Activated naive CD8-positive, alpha-beta T cell (primary cell): ENCODE measurements around the gene NELFCD.
"Not testable (repeated sequence)": the region's sequence is repeated elsewhere in the genome, so short reads cannot be mapped to it uniquely, and the experiment has no call there.

Experiments
- H3K27ac Mint-ChIP-seq: one replicate; pipeline ENCODE4 v1.8.0; 2021; ENCODE audit warnings: mixed read lengths
- H3K27me3 Mint-ChIP-seq: one replicate; pipeline ENCODE4 v1.8.0; 2021; ENCODE audit warnings: mixed read lengths
- H3K36me3 Mint-ChIP-seq: one replicate; pipeline ENCODE4 v1.8.0; 2021; ENCODE audit warnings: mixed read lengths
- H3K4me1 Mint-ChIP-seq: one replicate; pipeline ENCODE4 v1.8.0; 2021; ENCODE audit warnings: low read depth, mixed read lengths
- H3K4me3 Mint-ChIP-seq: one replicate; pipeline ENCODE4 v1.8.0; 2021; ENCODE audit warnings: mild to moderate bottlenecking, mixed read lengths
- H3K9me3 Mint-ChIP-seq: one replicate; pipeline ENCODE4 v1.8.0; 2021; ENCODE audit warnings: low read depth, mixed read lengths

NELFCD gene

DNA sequence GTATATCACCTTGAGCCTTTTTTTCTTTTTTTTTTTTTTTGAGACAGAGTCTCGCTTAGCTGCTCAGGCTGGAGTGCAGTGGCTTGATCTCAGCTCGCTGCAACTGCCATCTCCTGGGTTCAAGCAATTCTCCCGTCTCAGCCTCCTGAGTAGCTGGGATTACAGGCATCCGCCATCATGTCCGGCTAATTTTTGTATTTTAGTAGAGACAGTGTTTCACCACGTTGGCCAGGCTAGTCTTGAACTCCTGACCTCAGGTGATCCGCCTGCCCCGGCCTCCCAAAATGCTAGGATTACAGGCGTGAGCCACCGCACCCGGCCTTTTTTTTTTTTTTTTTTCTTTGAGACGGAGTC is 2.0 kb downstream of the NELFCD start:
- Mint-ChIP-seq H3K4me1 (peaks cover 38% of the 10 kb centered on the region), H3K4me3 (peak overlapping the region; percentile 96)
- H3K36me3 Mint-ChIP-seq, H3K27ac Mint-ChIP-seq, H3K27me3 Mint-ChIP-seq, H3K9me3 Mint-ChIP-seq: not testable (repeated sequence)

DNA sequence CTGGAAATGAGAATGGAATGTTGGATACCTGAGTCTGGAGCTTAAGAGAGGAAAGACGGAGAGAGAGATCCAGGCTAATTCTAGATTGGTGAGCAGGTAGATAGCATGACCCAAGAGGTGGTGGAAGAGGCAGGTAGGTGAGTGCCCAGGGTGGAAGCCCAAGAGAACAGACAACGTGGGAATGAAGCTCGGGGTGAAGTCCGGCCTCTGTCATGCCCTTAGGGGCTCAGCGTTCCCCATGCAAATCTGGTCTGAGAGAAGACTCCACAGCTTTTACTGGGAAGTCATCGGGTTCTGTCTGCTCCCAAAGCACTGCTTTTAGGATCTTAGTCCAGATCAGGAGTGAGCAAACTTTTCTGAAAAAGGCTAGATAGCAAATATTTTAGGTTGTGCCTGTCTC is 3.6 kb downstream of the NELFCD start:
- peak overlapping the region; percentile 65 for H3K4me3 Mint-ChIP-seq
- no peaks in the 10 kb centered on the region for H3K27me3 Mint-ChIP-seq
- peak overlapping the region; percentile 72 for H3K27ac Mint-ChIP-seq
- H3K4me1 Mint-ChIP-seq: peaks cover 38% of the 10 kb centered on the region
- H3K36me3 Mint-ChIP-seq: peaks cover 9% of the 10 kb centered on the region
- H3K9me3 Mint-ChIP-seq: no peaks in the 10 kb centered on the region

DNA sequence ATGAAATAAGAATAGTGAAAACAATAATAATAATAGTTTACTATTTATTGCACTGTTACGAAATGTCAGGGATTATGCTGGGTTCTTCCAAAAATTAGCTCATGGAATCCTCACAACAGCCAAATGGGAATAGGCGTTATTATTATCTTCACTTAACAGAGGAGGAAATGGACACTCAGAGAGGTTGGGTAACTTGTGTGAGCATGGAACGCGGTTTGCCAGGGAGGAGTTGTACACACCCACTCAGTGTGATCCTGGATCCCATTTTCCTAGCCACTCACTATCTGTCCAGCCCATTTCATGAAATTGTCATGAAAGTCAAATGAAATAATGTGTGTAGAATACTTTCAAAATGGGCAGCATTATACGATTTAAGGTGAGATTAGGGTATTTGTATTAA is 4.6 kb downstream of the NELFCD start:
- Mint-ChIP-seq H3K27me3 (no peaks in the 10 kb centered on the region), H3K36me3 (peaks cover 9% of the 10 kb centered on the region), H3K27ac (peak overlapping the region; percentile 41), H3K4me3 (no peak overlapping the region), H3K9me3 (no peaks in the 10 kb centered on the region), H3K4me1 (peaks cover 38% of the 10 kb centered on the region)

DNA sequence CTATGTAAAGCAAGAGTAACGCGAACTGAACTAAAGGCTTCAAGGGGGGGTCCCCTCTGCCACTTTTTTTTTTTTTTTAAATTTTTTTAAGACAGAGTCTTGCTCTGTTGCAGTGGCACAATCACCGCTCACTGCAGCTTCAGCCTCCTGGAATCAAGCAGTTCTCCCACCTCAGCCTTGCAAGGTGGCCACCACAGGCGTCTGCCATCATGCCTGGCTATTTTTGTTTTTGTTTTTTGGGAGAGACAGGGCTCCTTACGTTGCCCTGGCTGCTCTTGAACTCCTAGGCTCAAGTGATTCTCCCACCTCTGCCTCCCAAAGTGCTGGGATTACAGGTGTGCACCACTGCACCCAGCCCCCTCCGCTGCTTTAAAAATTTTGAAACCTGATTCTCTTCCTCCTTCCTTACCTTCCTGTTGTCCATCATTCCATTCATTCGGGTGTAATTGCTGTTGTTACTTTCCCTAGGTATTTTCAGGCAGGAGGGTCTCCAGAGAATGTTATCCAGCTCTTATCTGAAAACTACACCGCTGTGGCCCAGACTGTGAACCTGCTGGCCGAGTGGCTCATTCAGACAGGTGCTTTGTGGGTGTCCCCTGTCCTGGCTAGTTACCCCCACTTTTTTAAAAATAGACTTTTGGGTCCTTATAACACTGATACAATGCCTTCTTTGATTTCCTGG is 5.4 kb downstream of the NELFCD start:
- Mint-ChIP-seq H3K36me3 (peaks cover 9% of the 10 kb centered on the region), H3K9me3 (no peaks in the 10 kb centered on the region), H3K27me3 (no peaks in the 10 kb centered on the region), H3K4me1 (peaks cover 38% of the 10 kb centered on the region), H3K4me3 (no peak overlapping the region), H3K27ac (peak overlapping the region; percentile 16)

- Mint-ChIP-seq H3K4me1 (peaks cover 36% of the 10 kb centered on the region), H3K36me3 (peaks cover 9% of the 10 kb centered on the region), H3K27ac (no peak overlapping the region), H3K9me3 (no peaks in the 10 kb centered on the region), H3K4me3 (no peak overlapping the region), H3K27me3 (no peaks in the 10 kb centered on the region)
Measured at GRCh38 chr20:58986968-58987517, 6.0 kb downstream of the NELFCD start.

- no peak overlapping the region for H3K27ac Mint-ChIP-seq
- H3K4me1 Mint-ChIP-seq: peaks cover 28% of the 10 kb centered on the region
- peaks cover 4% of the 10 kb centered on the region for H3K36me3 Mint-ChIP-seq
- no peak overlapping the region for H3K4me3 Mint-ChIP-seq
- no peaks in the 10 kb centered on the region for H3K9me3 Mint-ChIP-seq
- no peaks in the 10 kb centered on the region for H3K27me3 Mint-ChIP-seq
Measured at GRCh38 chr20:58987790-58988564, 6.9 kb downstream of the NELFCD start.

DNA sequence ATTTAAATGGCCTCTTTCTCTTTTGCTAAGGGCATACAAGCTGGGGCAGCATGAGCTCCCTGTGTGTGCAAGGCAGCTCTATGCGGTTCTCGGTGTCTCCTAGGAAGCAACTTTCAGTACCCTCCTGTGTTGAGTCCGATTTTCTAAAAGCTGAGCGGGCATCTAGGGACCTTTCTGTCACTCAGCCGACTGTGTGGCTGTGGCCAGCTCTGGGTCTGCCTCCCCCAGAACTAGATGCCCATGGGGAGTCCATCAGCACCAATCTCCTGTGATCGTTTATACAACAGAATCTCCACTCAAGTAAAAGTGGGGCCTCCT is 7.5 kb downstream of the NELFCD start:
- no peak overlapping the region for H3K27ac Mint-ChIP-seq
- H3K9me3 Mint-ChIP-seq: no peaks in the 10 kb centered on the region
- no peaks in the 10 kb centered on the region for H3K27me3 Mint-ChIP-seq
- peaks cover 4% of the 10 kb centered on the region for H3K36me3 Mint-ChIP-seq
- H3K4me3 Mint-ChIP-seq: no peak overlapping the region
- H3K4me1 Mint-ChIP-seq: peaks cover 25% of the 10 kb centered on the region

DNA sequence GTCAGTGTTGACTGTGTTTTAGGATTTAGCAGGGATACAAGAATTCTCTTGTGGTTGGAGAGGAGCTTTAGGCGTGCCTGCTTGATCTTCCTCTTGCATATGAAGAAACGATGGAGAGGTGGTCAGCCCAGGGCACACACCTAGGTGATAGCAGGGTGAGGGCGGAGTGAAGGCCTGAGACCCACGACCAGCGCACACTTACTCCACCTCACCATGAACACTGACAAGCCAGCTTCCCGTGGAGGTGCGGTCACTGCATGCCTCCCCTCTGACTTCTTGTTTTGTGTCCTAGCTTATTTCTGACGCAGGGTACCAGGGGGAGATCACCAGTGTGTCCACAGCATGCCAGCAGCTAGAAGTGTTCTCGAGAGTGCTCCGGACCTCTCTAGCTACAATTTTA is 8.1 kb downstream of the NELFCD start:
- Mint-ChIP-seq H3K27me3 (no peaks in the 10 kb centered on the region), H3K4me3 (no peak overlapping the region), H3K4me1 (peaks cover 18% of the 10 kb centered on the region), H3K9me3 (no peaks in the 10 kb centered on the region), H3K36me3 (peaks cover 4% of the 10 kb centered on the region), H3K27ac (no peak overlapping the region)

DNA sequence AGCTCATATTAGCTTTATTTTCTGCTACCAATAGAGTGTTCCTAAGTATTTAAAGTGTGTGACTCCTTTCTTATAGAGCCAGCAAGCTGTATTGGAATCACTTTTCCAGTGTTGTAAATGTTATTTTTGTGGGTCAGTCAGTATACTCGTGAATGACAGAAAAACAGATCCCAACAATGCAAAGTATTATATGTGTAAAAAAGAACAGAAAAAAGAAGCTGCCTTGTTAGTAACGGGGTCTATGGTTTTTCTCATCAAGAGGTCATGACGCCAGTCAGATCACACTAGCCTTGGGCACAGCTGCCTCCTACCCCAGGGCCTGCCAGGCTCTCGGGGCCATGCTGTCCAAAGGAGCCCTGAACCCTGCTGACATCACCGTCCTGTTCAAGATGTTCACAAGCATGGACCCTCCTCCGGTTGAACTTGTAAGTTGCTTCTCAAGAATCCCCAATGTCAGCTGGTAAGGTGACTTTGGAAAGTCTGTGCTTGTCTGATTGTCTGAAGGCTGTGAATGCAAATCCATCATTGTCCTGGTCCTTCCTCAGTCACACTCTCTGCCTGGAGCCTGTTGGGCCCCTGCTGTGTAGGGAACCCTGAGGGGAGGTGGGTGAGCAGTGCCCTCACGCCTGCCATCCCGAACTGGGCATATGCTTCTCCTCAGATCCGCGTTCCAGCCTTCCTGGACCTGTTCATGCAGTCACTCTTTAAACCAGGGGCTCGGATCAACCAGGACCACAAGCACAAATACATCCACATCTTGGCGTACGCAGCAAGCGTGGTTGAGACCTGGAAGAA is 9.8 kb downstream of the NELFCD start:
- Mint-ChIP-seq H3K27me3 (no peaks in the 10 kb centered on the region), H3K9me3 (no peaks in the 10 kb centered on the region), H3K27ac (no peak overlapping the region), H3K4me3 (no peak overlapping the region), H3K4me1 (peaks cover 7% of the 10 kb centered on the region), H3K36me3 (peaks cover 7% of the 10 kb centered on the region)

DNA sequence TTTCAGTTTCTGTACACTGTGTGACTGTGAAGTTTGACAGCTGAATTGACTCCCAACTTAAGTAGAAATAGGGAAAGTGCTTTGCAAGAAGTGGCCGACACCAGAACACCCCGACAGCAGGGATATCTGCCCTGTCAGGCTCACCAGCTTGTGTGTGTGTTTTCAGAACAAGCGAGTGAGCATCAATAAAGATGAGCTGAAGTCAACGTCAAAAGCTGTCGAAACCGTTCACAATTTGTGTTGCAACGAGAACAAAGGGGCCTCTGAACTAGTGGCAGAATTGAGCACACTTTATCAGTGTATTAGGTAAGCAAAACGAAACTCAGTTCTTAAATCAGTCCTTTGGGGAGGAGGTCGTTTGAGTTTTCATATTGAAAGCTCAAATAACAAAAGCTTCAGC is 10.7 kb downstream of the NELFCD start:
- H3K9me3 Mint-ChIP-seq: no peaks in the 10 kb centered on the region
- no peak overlapping the region for H3K4me3 Mint-ChIP-seq
- peaks cover 3% of the 10 kb centered on the region for H3K4me1 Mint-ChIP-seq
- peaks cover 8% of the 10 kb centered on the region for H3K36me3 Mint-ChIP-seq
- H3K27me3 Mint-ChIP-seq: no peaks in the 10 kb centered on the region
- no peak overlapping the region for H3K27ac Mint-ChIP-seq

GRCh38 chr20:58992911-58993310 is 11.9 kb downstream of the NELFCD start:
- no peaks in the 10 kb centered on the region for H3K4me1 Mint-ChIP-seq

DNA sequence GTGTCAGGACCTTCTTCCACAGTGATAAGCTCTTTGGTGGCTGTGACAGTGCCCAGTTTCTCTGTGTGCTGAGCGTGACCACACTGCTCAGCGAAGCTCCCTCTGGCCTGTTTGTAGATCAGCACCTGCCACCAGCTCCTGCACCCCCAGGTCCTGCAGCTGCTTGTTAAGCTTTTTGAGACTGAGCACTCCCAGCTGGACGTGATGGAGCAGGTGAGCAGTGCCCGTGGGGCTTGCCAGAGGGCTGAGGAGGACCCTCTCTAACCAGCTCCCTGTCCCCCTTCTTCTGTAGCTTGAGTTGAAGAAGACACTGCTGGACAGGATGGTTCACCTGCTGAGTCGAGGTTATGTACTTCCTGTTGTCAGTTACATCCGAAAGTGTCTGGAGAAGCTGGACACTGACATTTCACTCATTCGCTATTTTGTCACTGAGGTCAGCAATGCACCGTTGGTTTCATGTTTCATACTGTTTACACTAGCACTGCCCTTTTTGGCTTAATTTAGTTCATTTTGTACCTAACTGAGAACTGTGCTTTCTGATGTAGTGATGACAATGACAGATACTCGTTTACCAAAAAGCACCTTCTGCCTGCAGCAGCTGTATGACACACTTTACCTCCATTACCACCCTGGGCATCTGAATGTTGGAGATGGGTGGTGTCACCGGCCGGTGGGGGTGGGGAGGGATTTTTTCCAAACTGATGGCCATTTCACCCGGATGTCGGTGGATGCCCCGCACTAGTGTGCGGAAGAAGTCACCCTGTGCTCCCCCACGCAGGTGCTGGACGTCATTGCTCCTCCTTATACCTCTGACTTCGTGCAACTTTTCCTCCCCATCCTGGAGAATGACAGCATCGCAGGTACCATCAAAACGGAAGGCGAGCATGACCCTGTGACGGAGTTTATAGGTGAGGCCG is 12.5 kb downstream of the NELFCD start:
- no peak overlapping the region for H3K27ac Mint-ChIP-seq
- no peaks in the 10 kb centered on the region for H3K4me1 Mint-ChIP-seq
- peaks cover 14% of the 10 kb centered on the region for H3K36me3 Mint-ChIP-seq
- H3K27me3 Mint-ChIP-seq: no peaks in the 10 kb centered on the region
- no peaks in the 10 kb centered on the region for H3K9me3 Mint-ChIP-seq
- no peak overlapping the region for H3K4me3 Mint-ChIP-seq

More at GRCh38 chr20:58992911-58993310, 11.9 kb downstream of the NELFCD start:
- no peaks in the 10 kb centered on the region for H3K9me3 Mint-ChIP-seq
- H3K27ac Mint-ChIP-seq: no peak overlapping the region
- H3K27me3 Mint-ChIP-seq: no peaks in the 10 kb centered on the region
- H3K36me3 Mint-ChIP-seq: peaks cover 14% of the 10 kb centered on the region
- H3K4me3 Mint-ChIP-seq: no peak overlapping the region

- H3K27ac Mint-ChIP-seq: no peak overlapping the region
- H3K27me3 Mint-ChIP-seq: no peaks in the 10 kb centered on the region
- H3K4me3 Mint-ChIP-seq: no peak overlapping the region
- H3K9me3 Mint-ChIP-seq: no peaks in the 10 kb centered on the region
- H3K4me1 Mint-ChIP-seq: no peaks in the 10 kb centered on the region
- peaks cover 10% of the 10 kb centered on the region for H3K36me3 Mint-ChIP-seq
Measured at GRCh38 chr20:58994390-58995159, 13.5 kb downstream of the NELFCD start.
